AG04450 (cell line): Measurements from ENCODE around the gene KIAA0319L. TPM values are rescaled to one million over a fixed set of nuclear protein-coding genes. Genes with fewer than 3 reads are reported as not detected.
"Not testable (repeated sequence)": the region's sequence is repeated elsewhere in the genome, so short reads cannot be mapped to it uniquely, and the experiment has no call there.

Source experiments
- CTCF ChIA-PET: fragments of 300-600, 350-600 bp; formaldehyde crosslinking; extraction: SDS; loops from one replicate; lab custom pipeline; 2022; ENCODE audit warnings: antibody characterized with exemption, inconsistent platforms; lab: Charles Lee
- POLR2A ChIA-PET: fragments of 350-600 bp; formaldehyde crosslinking; extraction: SDS; loops from one replicate; lab custom pipeline; 2021; ENCODE audit warnings: antibody characterized with exemption, inconsistent platforms; lab: Yijun Ruan, JAX
- DNase-seq: peaks from one replicate; pipeline ENCODE4 v3.0.0-alpha.2; 2011; ENCODE audit warnings: low read depth, low spot score
- H3K27ac ChIP-seq: one replicate; pipeline ENCODE4 v1.5.1; 2012; ENCODE audit warnings: low read depth, low read length, control low read depth
- H3K27me3 ChIP-seq: one replicate; pipeline ENCODE4 v1.6.0; 2012; ENCODE audit warnings: low read length; ENCODE audit not compliant: control insufficient read depth, insufficient read depth
- H3K4me3 ChIP-seq: 2 replicates; pipeline ENCODE4 v1.5.1; 2011; ENCODE audit warnings: mild to moderate bottlenecking, low read depth, low read length, control low read depth
- H3K9me3 ChIP-seq: 2 replicates; pipeline ENCODE4 v1.5.1; 2012; ENCODE audit warnings: low read length; ENCODE audit not compliant: control insufficient read depth, insufficient read depth
- polyA plus RNA-seq: library from polyadenylated mRNA; depleted of rRNA; stranded (reverse); fragments of >200 nt; gene quantifications from 2 replicates; pipeline ENCODE4 v1.2.3, GENCODE V29; 2011
- TF ChIP-seq, protein P1 (sequence below): IDR thresholded peaks from 2 replicates; pipeline ENCODE4 v1.5.1; 2011; ENCODE audit warnings: low read depth, low read length, control low read depth, inconsistent platforms

The KIAA0319L gene
- polyA plus RNA-seq, 1 experiment = 69.5 TPM

DNA sequence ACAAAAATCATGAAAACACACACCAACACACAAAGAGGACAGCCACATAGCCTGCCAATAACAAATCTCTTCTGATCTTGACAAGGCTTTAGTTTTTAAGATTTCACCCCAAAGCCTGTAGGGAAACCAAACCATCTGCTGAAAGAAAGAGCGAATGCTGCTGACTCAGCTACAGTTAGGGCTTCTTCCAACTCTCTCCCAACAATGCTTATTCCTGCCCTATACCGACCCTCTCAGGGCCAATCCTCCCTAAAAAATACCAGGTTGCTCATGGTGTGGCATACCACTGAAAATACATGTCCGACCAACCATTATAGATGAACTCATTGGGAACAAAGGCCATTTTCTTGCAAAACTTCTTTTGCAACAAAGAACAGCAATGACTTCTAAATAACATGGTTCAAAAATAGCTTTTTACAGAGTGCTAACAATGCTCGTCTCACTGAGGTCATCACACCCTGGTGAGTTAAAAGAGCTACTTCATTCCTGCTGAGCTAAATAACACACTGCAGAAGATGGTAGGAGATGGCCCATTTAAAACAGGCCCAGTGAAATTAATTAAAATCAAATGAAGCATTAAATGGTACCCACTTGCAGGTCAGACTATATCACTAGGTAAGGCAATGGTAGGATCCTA is 86.1 kb downstream of the KIAA0319L start:
- TF ChIP-seq, protein P1, sequence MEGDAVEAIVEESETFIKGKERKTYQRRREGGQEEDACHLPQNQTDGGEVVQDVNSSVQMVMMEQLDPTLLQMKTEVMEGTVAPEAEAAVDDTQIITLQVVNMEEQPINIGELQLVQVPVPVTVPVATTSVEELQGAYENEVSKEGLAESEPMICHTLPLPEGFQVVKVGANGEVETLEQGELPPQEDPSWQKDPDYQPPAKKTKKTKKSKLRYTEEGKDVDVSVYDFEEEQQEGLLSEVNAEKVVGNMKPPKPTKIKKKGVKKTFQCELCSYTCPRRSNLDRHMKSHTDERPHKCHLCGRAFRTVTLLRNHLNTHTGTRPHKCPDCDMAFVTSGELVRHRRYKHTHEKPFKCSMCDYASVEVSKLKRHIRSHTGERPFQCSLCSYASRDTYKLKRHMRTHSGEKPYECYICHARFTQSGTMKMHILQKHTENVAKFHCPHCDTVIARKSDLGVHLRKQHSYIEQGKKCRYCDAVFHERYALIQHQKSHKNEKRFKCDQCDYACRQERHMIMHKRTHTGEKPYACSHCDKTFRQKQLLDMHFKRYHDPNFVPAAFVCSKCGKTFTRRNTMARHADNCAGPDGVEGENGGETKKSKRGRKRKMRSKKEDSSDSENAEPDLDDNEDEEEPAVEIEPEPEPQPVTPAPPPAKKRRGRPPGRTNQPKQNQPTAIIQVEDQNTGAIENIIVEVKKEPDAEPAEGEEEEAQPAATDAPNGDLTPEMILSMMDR = no peak
- POLR2A ChIA-PET = no interaction called here
- no peak overlapping the region for H3K27ac ChIP-seq
- CTCF ChIA-PET = interaction anchor here (0.6 to 1.2 kb wide), 2 partner anchors 18 to 97 kb away, joined by 5 to 9 read pairs; no protein-coding TSS in a partner anchor
- H3K9me3 ChIP-seq = no peaks in the 10 kb centered on the region
- H3K4me3 ChIP-seq = no peak overlapping the region
- H3K27me3 ChIP-seq = no peaks in the 10 kb centered on the region
- DNase-seq = no peak

DNA sequence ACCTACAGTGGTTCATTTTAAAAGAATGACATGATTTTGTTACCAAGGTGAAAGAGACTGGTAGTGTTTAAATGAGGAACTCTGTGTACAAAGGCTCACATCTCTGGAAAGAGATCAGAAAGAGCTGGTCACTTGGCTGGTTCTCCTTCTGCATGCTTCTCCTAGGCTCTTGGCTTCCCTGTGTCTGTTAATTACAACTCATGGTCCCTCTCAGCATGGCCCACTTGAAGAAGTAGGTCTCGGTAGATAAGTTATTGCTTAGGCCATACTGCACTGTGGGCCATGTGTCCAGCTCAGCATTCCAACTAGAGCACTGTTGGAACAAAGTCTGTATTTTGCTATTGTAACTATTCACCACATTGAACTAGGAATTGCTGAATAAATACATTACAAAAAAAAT is 91.1 kb downstream of the KIAA0319L start:
- peaks cover 6% of the 10 kb centered on the region for H3K9me3 ChIP-seq
- no peaks in the 10 kb centered on the region for H3K27me3 ChIP-seq
- H3K4me3 ChIP-seq = no peak overlapping the region
- TF ChIP-seq, protein P1 = no peak
- no peak overlapping the region for H3K27ac ChIP-seq
- DNase-seq = no peak
- ChIA-PET POLR2A (interaction anchor here (0.8 kb wide), 1 partner anchor 9 kb away, joined by 8 read pairs; no protein-coding TSS in a partner anchor), CTCF (interaction anchor here (1.1 to 2.2 kb wide), 3 partner anchors 15 to 264 kb away, joined by 3 to 20 read pairs (median 8); no protein-coding TSS in a partner anchor)

DNA sequence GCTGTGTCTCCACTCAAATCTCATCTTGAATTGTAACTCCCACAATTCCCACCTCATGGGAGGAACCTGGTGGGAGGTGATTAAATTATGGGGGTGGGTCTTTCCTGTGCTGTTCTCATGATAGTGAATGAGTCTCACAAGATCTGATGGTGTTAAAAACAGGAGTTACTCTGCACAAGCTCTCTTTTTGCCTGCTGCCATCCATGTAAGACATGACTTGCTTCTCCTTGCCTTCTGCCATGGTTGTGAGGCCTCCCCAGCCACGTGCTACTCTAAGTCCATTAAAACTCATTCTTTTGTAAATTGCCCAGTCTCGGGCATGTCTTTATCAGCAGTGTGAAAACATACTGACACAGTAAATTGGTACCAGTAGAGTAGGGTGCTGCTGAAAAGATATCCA is 93.5 kb downstream of the KIAA0319L start:
- DNase-seq, H3K9me3 ChIP-seq, POLR2A ChIA-PET, H3K27ac ChIP-seq, H3K27me3 ChIP-seq, H3K4me3 ChIP-seq: not testable (repeated sequence)
- CTCF ChIA-PET = interaction anchor here (2.3 kb wide), 1 partner anchor 12 kb away, joined by 9 read pairs; no protein-coding TSS in a partner anchor

DNA sequence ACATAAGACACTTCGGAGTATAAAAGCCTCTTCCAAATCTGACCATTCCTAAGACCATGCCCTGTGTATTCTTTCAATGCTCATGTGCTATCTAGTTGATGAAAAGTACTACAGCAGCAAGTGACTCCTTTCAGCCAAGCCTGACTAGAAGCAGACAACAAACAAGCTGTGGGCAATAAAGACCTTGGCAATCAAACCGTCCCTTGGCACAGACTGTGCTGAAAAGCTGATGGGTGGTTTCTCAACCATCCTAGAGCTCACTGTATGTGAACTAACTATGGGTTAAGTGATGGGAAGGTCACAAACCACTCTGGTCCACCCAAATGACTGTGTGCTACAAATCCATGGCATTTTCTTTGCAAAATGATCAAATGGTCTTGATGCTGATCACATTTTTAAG is 94.0 kb downstream of the KIAA0319L start:
- no peak overlapping the region for H3K4me3 ChIP-seq
- no peaks in the 10 kb centered on the region for H3K27me3 ChIP-seq
- no peak for DNase-seq
- CTCF ChIA-PET = interaction anchor here (2.3 kb wide), 1 partner anchor 12 kb away, joined by 9 read pairs; no protein-coding TSS in a partner anchor
- POLR2A ChIA-PET = no interaction called here
- H3K27ac ChIP-seq = no peak overlapping the region
- H3K9me3 ChIP-seq = peaks cover 6% of the 10 kb centered on the region
- TF ChIP-seq, protein P1 = no peak

DNA sequence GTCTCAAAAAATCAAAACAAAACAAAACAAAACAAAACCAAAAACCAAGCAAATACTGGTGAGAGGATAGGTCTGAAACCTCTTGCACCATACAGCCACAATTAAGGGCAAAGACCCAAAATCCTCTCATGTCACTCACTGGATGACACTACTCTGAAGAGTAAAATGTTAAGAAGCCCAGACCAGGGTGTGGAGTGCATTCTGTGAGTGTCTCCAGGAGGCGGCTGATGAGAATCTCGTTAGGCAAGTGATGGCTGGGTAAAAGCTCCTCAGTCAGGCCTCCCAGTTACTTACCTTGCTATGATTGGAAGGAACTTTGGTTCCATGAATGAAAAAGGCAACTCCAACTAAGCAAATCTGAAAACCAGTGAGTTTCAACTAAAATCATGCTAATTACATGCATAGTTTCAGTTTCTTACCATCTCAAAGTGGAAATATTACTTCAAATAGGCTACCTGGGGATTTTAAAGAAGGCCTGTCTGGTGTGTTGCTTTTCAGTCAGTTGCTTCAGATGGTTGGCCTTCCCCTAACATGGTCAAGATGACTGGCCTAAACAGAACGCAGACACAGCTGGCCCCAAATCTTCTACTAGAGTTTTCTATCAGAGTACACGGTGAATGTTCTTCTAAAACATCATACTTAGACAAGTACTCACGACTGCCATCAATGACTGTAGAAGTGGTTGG is 95.1 kb downstream of the KIAA0319L start:
- Histone ChIP-seq H3K27ac (no peak overlapping the region), H3K27me3 (no peaks in the 10 kb centered on the region), H3K9me3 (peaks cover 6% of the 10 kb centered on the region), H3K4me3 (no peak overlapping the region)
- POLR2A ChIA-PET = no interaction called here
- no peak for DNase-seq
- TF ChIP-seq, protein P1 = no peak
- CTCF ChIA-PET = interaction anchor here (2.3 kb wide), 1 partner anchor 11 kb away, joined by 9 read pairs; no protein-coding TSS in a partner anchor
